Sigmoid colon (tissue), 7 donors: ENCODE results near the gene TENM4. TPM values are rescaled to one million over a fixed set of nuclear protein-coding genes. Genes with fewer than 3 reads are reported as not detected.

Experiments
- DNase-seq: peaks from one replicate; pipeline ENCODE4 v3.0.0-alpha.2; 2019
- H3K27ac ChIP-seq, 4 donors: fragments of 200-600 bp; sonication (generic); one replicate each; pipeline ENCODE4 v1.5.1; 2016 to 2019; ENCODE audit warnings: mild to moderate bottlenecking in 1 of 4
- H3K27me3 ChIP-seq, 3 donors: fragments of 200-600 bp; sonication (generic); one replicate each; pipeline ENCODE4 v1.5.1; 2019; ENCODE audit warnings: mild to moderate bottlenecking in 1 of 3
- H3K36me3 ChIP-seq, 4 donors: fragments of 200-600 bp; sonication (generic); one replicate each; pipeline ENCODE4 v1.5.1; 2016 to 2019
- H3K4me1 ChIP-seq, 4 donors: fragments of 200-600 bp; sonication (generic); one replicate each; pipeline ENCODE4 v1.5.1; 2017 to 2019
- H3K4me3 ChIP-seq, 4 donors: fragments of 200-600 bp; sonication (generic); one replicate each; pipeline ENCODE4 v1.5.1; 2017 to 2019; ENCODE audit warnings: mild to moderate bottlenecking in 2 of 4, moderate library complexity in 1 of 4
- H3K9me3 ChIP-seq, 4 donors: fragments of 200-600 bp in 3 of 4; sonication (generic) in 3 of 4; one replicate each; pipeline versions ENCODE4 v1.5.1 to v1.6.1; 2013 to 2019
- EP300 ChIP-seq, 4 donors: sonication (generic); formaldehyde crosslinking; IDR thresholded peaks; one replicate each; pipeline ENCODE4 v1.6.1; 2017; ENCODE audit warnings: antibody characterized with exemption in 4 of 4
- POLR2A ChIP-seq, 2 donors: fragments of 450-650 bp; IDR thresholded peaks; one replicate each; pipeline ENCODE4 v1.6.1; 2016; ENCODE audit warnings: antibody characterized with exemption in 2 of 2, mild to moderate bottlenecking in 2 of 2, moderate library complexity in 2 of 2
- POLR2AphosphoS5 ChIP-seq, 4 donors: sonication (generic); formaldehyde crosslinking; IDR thresholded peaks; one replicate each; pipeline ENCODE4 v1.6.1; 2017; ENCODE audit warnings: antibody characterized with exemption in 4 of 4
- WGBS, 2 donors: extraction: QIAGEN DNeasy Blood & Tissue Kit; methylation state at CpG; one replicate each; pipeline ENCODE4 v1.1.7; 2013; 5-methylcytosine and 5-hydroxymethylcytosine counted together
- intact Hi-C: fragments of 100-400 bp; cut with DNase I; formaldehyde crosslinking; loops from one replicate; pipeline ENCODE4 v1.15.1; 2023
- polyA plus RNA-seq, 3 donors: library from polyadenylated mRNA; stranded (reverse); fragments of 200-250 nt; gene quantifications; one replicate each; pipeline ENCODE4 v1.2.3, GENCODE V29; 2013
- total RNA-seq, 4 donors: library from RNA; depleted of rRNA; stranded (reverse); fragments of >200 nt; gene quantifications; one replicate each; pipeline ENCODE4 v1.1.0, GENCODE V29; 2016
- TF ChIP-seq, protein P1 (sequence below), 4 experiments: fragments of 450-650 bp in 3 of 4; fragments of 200-600 bp in 1 of 4; IDR thresholded peaks; one replicate each; pipeline ENCODE4 v1.5.1; 2016 to 2019; ENCODE audit warnings: antibody characterized with exemption in 4 of 4, mild to moderate bottlenecking in 3 of 4, moderate library complexity in 2 of 4
- donor health status: healthy with polysubstance abuse.
- donor health status: Bipolar disorder and iron deficiency.
- donor health status: healthy.

Gene TENM4
- total and polyA plus RNA-seq, 7 donors, result 0.23 to 14.6 (median 1.9) TPM; not detected in 1

DNA sequence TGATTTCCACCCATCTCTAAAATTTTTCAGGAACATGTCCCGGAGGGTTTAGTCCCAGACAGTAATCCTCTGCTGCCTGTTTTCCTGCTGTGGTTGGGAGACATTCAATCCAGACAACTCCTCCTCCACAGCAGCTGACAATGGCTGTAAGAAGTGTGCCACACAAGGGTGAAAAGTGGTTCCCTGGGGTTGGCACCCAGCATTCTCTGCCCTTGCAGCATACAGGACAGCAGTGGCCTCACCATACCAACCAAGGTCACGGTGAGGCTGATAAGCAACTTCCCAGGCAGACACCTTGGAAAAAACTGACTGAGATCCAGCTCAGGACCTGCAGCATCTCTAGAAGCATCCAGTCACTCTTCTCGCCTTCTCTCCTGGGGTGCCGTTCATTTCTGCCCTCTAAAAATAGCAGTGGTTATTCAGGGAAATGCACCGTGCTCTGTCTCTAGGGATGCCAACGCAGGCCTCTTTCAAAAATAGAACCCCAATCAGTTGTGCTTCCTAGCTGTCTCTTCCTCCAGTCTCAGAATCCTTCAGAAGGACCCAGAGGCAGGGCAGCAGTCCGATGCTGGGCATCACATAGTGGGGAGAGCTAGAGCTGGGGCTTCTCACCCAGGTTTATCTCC lies 241.0 kb downstream of the TENM4 start:
- no peak overlapping the region for H3K4me3 ChIP-seq
- intact Hi-C loops, result no loop called here
- H3K36me3 ChIP-seq, result no peaks in the 10 kb centered on the region
- H3K9me3 ChIP-seq, result no peaks in the 10 kb centered on the region
- WGBS, 2 donors, result 73 to 85% methylated on average over 7 of the region's 7 CpGs
- TF ChIP-seq EP300 (IDR thresholded peaks at IDR 0.05), result no peak
- TF ChIP-seq POLR2AphosphoS5 (IDR thresholded peaks at IDR 0.05), result no peak
- TF ChIP-seq, protein P1, sequence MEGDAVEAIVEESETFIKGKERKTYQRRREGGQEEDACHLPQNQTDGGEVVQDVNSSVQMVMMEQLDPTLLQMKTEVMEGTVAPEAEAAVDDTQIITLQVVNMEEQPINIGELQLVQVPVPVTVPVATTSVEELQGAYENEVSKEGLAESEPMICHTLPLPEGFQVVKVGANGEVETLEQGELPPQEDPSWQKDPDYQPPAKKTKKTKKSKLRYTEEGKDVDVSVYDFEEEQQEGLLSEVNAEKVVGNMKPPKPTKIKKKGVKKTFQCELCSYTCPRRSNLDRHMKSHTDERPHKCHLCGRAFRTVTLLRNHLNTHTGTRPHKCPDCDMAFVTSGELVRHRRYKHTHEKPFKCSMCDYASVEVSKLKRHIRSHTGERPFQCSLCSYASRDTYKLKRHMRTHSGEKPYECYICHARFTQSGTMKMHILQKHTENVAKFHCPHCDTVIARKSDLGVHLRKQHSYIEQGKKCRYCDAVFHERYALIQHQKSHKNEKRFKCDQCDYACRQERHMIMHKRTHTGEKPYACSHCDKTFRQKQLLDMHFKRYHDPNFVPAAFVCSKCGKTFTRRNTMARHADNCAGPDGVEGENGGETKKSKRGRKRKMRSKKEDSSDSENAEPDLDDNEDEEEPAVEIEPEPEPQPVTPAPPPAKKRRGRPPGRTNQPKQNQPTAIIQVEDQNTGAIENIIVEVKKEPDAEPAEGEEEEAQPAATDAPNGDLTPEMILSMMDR (IDR thresholded peaks at IDR 0.05), result no peak
- no peak for TF ChIP-seq POLR2A (IDR thresholded peaks at IDR 0.05)
- DNase-seq, result no peak
- H3K27me3 ChIP-seq, result no peaks in the 10 kb centered on the region
- H3K4me1 ChIP-seq, result no peaks in the 10 kb centered on the region
- no peak overlapping the region for H3K27ac ChIP-seq

DNA sequence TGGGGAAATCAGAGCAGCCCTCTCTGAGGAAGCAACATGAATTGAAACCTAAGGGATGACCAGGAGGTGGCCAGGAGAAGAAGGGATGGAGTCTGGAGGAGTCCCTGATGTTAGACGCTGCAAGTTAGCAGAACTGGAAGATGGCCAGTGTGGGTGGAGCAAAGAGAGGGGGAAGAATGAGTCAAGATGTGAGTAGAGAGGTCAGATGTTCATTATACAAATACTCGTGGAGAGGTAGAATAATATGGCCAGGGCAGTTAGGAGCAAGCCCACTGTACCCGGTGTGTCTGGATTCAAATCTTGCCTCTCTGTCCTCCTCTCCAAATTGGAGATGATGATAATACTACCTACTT lies 242.0 kb downstream of the TENM4 start:
- H3K36me3 ChIP-seq, result no peaks in the 10 kb centered on the region
- H3K27ac ChIP-seq, result no peak overlapping the region
- H3K27me3 ChIP-seq, result no peaks in the 10 kb centered on the region
- DNase-seq, result no peak
- H3K4me3 ChIP-seq, result no peak overlapping the region
- no peak for TF ChIP-seq POLR2A (IDR thresholded peaks at IDR 0.05)
- TF ChIP-seq, protein P1 (IDR thresholded peaks at IDR 0.05), result no peak
- TF ChIP-seq EP300 (IDR thresholded peaks at IDR 0.05), result no peak
- TF ChIP-seq POLR2AphosphoS5 (IDR thresholded peaks at IDR 0.05), result no peak
- WGBS, 2 donors, result 38 to 62% methylated on average over 3 of the region's 3 CpGs
- H3K9me3 ChIP-seq, result no peaks in the 10 kb centered on the region
- intact Hi-C loops, result no loop called here
- H3K4me1 ChIP-seq, result no peaks in the 10 kb centered on the region

DNA sequence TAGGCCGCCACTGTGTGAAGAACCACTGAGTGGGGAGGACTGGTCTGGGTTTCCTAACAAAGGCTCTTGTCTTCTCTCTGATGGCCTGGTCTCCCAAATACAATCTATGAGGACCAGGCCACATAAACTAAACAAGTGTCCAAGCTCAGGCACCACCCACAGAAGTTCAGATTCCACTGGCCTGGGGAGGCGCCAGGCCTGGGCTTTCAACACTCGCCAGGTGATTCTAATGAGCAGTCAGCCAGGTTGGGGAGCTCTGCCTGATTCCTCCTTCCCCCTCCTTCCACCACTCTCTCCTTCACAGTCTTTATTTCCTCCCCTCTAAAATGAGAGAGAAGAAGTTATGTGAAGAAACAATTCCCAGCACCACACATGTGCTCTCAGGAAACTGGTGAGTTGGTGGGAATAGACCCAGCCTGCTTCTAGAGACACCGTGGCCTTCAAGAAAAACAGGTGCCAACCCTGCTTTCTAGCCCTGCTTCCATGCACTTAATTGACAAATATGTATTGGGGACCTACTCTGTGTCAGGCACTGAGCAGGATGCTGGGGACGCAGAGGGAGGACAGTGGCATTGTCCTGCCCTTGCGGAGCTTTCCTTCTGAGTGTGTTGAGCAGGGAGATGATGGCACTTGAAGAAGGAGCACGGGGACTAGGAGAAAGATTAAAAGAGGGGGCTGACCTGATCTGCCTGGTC lies 242.5 kb downstream of the TENM4 start:
- no peak overlapping the region for H3K27ac ChIP-seq
- no peak for TF ChIP-seq POLR2AphosphoS5 (IDR thresholded peaks at IDR 0.05)
- no peak for TF ChIP-seq EP300 (IDR thresholded peaks at IDR 0.05)
- TF ChIP-seq POLR2A (IDR thresholded peaks at IDR 0.05), result no peak
- TF ChIP-seq, protein P1 (IDR thresholded peaks at IDR 0.05), result no peak
- intact Hi-C loops, result no loop called here
- H3K27me3 ChIP-seq, result no peaks in the 10 kb centered on the region
- no peak for DNase-seq
- H3K4me1 ChIP-seq, result no peaks in the 10 kb centered on the region
- no peaks in the 10 kb centered on the region for H3K9me3 ChIP-seq
- H3K36me3 ChIP-seq, result no peaks in the 10 kb centered on the region
- no peak overlapping the region for H3K4me3 ChIP-seq
- 93% methylated on average over 7 of the region's 7 CpGs for WGBS, 2 donors

DNA sequence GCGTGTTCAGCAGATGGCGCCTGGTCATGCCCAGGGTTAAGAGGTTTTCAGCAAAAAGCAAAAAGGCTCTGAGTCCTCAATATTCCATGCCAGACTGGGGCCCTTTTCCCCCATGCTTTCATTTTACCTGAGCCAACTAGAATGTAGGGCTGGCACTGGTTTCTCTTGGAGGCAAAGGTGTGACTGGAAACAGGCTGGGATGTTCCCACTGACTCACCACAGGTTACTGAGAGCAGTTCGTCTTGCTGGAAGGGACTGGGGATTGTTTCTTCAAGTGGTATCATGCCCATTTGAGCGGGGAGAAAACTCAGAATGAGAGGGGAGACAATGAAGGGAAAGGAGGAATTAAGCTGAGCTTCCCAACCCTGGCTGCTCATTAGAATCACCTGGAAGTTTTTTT lies 243.9 kb downstream of the TENM4 start:
- TF ChIP-seq, protein P1 (IDR thresholded peaks at IDR 0.05), result no peak
- TF ChIP-seq POLR2A (IDR thresholded peaks at IDR 0.05), result no peak
- Histone ChIP-seq H3K4me1 (no peaks in the 10 kb centered on the region), H3K9me3 (no peaks in the 10 kb centered on the region), H3K27ac (no peak overlapping the region), H3K36me3 (no peaks in the 10 kb centered on the region), H3K4me3 (no peak overlapping the region), H3K27me3 (no peaks in the 10 kb centered on the region)
- DNase-seq, result no peak
- intact Hi-C loops, result no loop called here
- WGBS, 2 donors, result 83 to 84% methylated on average over 4 of the region's 4 CpGs
